NCI-H128 (cell line): ENCODE results near the gene IDE.
A peak's percentile ranks its signal among the peaks of the same experiment; 100 is the strongest.
"Not testable (repeated sequence)": the region's sequence is repeated elsewhere in the genome, so short reads cannot be mapped to it uniquely, and the experiment has no call there.

ENCODE experiments used
- DNase-seq: peaks from one replicate; lab custom pipeline; 2025; ENCODE audit not compliant: unreplicated experiment; lab: John Stamatoyannopoulos, UW

IDE gene

DNA sequence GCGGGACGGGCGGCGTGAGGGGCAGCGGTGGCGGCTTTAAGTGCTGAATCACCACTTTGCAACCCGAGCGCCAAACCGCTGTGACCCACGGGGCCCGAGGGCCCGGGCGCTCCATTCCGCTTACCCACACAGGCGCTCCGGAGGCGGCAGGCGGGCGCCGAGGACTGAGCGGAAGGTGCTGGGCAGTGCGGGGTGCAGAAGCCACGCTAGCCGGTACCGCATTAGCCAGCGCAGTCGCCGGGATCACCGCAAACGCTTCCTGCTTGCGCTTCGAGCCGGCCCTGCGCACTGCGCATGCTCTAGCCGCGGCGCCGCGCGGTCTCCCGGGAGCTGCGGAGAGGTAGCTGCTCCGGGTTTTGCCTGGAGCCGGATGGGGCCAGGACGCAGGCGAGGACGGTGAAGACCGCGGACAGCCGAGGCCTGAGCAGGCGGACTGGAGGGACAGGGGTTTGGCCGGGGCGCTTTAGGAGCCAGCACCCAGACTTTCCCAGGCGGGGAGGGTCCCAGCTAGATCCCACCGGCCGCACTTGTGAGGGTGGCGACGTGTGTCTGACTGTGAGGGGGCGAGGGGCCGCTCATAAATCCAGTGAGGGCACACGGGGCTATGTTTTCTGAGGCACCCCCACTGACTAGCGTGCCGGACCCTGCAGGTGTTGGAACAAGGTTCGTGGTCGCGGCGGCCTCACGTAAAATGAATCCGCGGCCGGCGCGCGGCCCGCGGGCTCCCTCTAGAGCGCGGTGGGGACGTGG lies at the start of gene IDE:
Gene IDE, minus strand, starts transcription at position 296 of the 750 bp plus-strand sequence. Its CDS starts 74 bp downstream, at position 222.
- peak; percentile 49 for DNase-seq

GRCh38 chr10:92619368-92619767 lies 45.5 kb upstream of the IDE start:
- no peak for DNase-seq

DNA sequence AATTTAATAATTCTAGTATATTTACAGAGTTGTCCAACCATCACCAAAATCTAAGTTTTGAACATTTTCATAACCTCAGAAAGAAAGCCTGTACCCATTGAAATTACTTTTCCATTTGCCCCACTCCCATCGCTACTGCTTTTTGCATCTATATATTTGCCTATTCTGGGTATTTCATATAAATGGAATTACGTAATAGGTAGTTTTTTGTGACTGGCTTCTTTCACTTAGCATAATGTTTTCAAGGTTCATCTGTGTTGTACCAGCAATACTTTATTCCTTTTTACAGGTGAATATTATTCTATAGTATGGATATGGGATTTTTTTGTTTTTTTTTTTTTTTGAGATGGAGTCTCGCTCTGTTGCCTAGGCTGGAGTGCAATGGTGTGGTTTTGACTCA lies 41.6 kb upstream of the IDE start:
- DNase-seq, result no peak

- no peak for DNase-seq
Measured at GRCh38 chr10:92604841-92605240, 30.9 kb upstream of the IDE start.

DNA sequence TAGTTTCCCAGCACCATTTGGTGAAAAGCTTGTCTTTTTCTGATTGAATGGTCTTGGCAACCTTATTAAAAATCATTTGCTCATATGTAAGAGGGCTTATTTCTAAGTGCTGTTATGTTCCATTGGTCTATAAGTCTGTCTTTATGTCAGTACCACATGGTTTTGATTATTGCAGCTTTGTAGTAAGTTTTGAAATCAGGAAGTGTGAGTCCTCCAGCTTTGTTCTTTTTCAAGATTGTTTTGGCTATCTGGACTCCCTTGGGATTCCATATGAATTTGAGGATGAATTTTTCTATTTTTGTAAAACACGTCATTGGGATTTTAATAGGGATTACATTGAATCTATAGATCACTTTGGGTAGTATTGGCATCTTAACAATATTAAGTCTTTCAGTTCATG lies 24.4 kb upstream of the IDE start:
- no peak for DNase-seq

GRCh38 chr10:92595505-92595904 lies 21.6 kb upstream of the IDE start:
- no peak for DNase-seq

DNA sequence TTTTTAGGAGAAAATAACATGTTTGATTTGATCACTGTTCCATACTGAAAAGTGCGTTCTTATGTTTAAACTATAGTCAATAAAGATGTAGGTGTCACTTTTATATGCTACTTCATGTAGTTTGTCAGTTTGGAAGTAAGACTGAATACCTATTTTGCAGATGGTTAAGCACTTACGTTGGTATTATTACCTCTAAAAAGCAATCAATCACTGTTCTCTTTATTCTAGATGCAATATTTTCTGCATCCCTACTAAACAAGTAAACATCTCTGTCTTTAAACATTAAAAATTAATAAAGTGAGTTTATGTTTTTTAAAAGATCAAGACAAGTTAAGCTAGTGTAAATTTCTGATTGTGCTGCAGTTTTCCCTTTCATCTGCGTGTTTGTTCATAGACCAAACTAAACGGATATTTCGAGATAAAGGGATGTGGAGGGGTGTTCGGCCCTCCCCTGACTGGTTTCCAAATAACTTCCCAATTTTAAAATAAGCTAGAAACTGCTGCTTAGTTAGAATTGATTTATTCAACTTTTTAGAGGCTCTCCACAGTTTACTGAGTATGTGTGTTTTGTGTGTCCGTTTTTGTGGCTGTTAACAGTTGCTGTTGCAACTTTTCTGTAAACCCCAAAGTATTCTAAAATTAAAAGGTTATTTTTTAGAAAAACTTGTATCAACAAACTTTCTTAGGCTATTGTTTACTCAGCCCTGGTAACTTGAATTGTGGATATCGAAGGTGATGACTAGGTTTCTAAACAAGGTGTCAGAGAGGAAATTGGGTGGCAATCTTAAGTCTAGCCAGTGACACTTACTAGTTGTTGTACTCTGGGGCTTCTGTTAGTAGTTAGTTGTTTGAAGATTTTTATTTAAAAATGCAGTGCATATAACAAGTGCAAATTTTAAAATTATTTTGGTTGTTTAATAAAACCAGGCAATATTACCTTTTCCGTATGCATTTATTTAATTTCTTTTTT lies 20.0 kb upstream of the IDE start:
- no peak for DNase-seq

- peak; percentile 85 for DNase-seq
Measured at GRCh38 chr10:92592761-92593618, 19.1 kb upstream of the IDE start, which contains the start of gene KIF11. Gene KIF11, plus strand, starts transcription at chr10:92593130. Its CDS starts 246 bp downstream, at chr10:92593376.

DNA sequence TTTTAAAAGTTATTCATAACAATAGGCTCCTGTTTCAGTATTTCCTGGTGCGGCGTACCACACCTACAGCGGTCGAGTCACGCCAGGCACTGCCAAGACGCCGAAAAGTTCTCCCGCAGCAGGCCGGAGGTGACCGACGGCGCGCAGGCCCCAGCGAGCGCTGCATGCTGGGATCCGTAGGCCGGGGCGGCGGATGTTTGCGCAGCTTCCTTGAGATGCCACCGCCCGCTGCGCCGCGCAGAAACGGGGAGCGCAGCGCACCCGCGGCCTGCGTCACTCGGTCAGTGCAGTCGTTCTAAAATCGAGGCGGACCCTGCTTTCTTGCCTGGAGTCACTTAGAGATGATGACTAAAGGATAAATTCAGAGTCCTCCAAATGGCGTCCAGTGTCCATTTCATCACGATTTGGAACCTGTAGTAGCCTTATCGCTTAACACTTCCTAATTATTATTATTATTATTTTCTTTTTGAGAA lies 17.7 kb upstream of the IDE start:
- DNase-seq, result peak; percentile 44

DNA sequence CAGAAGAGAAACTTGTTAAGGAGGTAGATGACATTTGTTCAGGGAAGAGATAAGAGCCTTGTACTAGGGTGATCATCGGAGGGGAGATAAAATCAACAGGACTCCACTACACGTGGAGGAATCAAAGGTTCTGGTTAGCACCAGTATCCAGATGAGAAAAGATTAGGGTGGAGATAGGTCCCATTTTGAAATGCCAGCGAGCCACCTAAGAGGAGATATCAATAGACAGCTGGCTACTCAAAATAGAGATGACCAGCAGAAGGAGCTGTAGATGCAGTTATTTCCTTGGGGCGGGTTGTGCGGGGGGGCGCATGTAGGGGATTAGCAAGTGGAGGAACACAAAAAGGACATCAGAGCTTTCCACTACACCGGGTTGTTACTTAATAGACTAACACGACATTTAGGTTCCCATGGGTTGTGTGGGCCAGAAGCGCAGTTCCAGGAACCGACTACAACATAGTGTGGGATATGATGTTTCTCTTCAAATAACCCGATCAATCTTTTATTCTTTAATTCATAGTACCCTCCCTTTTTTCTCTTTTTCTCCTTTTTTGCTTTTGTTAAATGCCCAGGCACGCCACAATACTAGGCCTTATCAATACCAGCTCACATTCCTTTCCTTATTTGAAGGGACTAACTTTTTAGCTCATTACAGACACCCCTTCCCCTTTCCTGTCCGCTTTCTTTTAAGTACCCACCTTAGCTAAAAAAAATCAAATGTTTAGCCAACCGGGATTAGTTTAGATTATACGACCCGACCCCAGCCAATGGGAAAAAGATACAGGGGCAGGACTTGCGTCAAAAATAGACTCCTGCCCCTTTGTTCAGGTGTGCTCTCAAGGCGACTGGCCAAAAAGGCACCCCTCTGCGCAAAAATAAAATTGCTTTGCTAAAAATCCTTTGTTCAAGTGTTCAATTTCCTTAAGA lies 17.0 kb upstream of the IDE start:
- no peak for DNase-seq

- DNase-seq, result not testable (repeated sequence)
Measured at GRCh38 chr10:92582347-92582746, 8.5 kb upstream of the IDE start.

GRCh38 chr10:92575961-92576360 lies 2.1 kb upstream of the IDE start:
- no peak for DNase-seq

DNA sequence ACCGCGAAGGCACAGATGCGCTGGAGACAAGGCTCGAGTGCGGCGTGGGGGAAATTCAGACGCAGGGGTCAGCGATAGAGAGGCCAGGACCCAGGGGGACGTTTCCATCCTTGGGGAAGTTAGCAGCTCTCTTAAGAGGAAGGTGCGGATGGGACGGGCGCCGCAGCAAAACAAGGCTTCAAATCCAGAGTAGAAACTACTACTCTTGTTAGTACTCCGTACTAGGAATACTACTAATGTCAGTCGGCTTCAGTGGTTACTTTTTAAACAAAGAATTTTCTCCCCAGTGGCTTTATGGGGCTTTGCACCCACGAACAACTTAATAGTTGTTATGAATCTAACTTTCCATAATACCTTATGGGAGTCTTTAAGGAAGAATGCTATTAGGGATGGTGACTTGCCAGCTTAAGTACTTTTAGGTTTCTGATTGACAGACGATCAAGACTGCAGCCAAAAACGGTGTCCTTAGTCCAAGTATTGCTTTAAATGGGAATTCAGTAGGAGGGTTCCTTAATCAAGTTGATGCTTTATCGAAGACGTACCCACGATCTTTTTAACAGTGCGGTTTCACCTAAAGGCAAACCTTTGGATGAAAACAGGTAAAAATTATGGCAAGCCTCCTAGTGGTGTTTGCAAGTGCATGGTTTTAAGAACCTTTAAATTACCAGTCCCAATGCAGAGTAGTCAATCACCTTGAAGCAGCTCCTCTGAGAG lies 812 bp upstream of the IDE start:
- DNase-seq, result peak; percentile 1

GRCh38 chr10:92573091-92573797 lies 649 bp downstream of the IDE start:
- no peak for DNase-seq

DNA sequence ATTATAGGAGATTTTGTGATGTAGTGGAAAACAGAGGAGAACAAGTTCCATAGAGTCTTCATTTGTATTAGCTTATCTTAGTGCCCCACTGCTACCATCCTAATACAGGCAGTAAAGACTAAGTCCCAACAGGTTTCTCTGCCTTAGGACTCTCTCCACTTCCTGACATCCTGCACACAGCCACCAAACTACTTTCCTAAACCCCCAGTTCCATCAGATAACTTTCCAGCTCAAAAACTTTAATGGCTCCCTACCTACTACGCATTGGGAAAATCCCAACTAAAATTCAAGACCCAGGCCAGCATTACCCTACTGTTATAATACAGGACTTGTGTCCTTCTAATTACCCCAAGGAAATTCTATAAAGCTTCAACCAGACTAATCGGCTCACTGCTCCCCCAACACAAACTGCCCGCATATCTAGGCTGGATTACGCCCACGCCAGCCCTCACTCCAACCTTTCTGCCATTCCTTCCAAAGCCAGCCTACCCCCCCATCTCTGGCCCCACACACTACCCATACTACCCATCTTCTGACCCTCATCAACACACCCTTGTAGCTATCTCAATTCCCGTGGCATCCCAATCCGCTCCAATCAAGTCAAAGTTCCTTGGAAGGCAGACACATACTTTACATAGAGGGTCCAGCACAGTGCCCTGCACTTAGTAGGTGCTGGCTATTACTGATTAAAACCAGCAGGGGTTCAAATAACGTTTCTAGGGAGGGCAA lies 1.4 kb downstream of the IDE start:
- no peak for DNase-seq

DNA sequence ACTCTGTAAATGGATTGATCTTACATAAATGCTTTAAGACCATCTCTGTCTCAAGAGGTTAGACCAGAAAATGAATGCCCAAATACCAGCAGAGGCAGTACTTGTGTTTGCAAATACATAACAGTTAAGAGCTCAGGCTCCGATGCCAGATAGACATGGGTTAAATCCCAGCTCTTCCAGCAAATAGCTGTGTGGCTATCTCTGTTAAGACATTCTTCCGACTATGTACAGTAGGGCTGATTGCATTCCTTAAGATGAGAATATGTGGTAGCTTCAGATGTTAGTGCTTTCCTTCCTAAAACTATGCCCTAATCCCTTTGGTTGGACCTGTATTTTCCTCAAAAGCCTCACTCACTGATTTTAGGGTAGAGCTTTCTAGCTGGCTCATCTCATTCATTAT lies 2.2 kb downstream of the IDE start:
- DNase-seq, result no peak

DNA sequence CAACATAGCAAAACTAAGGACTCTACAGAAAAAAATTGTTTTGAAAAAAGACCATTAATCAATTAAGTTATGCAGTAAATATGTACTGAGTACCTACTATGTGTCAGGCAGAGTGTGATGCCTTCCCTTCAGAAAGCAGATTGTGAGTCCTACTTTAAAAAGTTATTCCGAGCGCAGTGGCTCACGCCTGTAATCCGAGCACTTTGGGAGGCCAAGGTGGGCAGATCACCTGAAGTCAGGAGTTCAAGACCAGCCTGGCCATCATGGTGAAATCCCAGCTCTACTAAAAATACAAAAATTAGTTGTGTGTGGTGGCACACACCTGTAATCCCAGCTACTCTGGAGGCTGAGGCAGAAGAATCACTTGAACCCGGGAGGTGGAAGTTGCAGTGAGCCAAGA lies 4.2 kb downstream of the IDE start:
- DNase-seq, result not testable (repeated sequence)

GRCh38 chr10:92569071-92569470 lies 4.8 kb downstream of the IDE start:
- DNase-seq, result no peak
